HL-60 (cell line): ENCODE results near the gene SPDYC.

Experiments used
- CTCF ChIP-seq: IDR thresholded peaks from one replicate; pipeline ENCODE4 v1.5.1; 2011; ENCODE audit warnings: low read length, control low read depth, inconsistent platforms; ENCODE audit not compliant: insufficient read depth
- POLR2AphosphoS5 ChIP-seq: IDR thresholded peaks from 2 replicates; pipeline ENCODE4 v1.6.1; 2012; ENCODE audit warnings: low read depth
- REST ChIP-seq: IDR thresholded peaks from 2 replicates; pipeline ENCODE4 v1.6.1; 2012; ENCODE audit warnings: low read depth; ENCODE audit not compliant: insufficient replicate concordance

GRCh38 chr11:65120831-65121230, 49.2 kb upstream of the SPDYC start:
- no peak for TF ChIP-seq CTCF
- no peak for TF ChIP-seq REST
- TF ChIP-seq POLR2AphosphoS5, result no peak
